Thoracic aorta (tissue), 2 donors: ENCODE data around the gene C1QTNF2. TPM values are rescaled to one million over a fixed set of nuclear protein-coding genes. Genes with fewer than 3 reads are reported as not detected.

Experiments used
- ATAC-seq: fragments of 150-250 bp; one replicate; pipeline ENCODE4 v1.8.0; 2017; ENCODE audit warnings: low read depth; ENCODE audit not compliant: insufficient number of reproducible peaks, low FRiP score
- DNase-seq: peaks from one replicate; pipeline ENCODE4 v3.0.0-alpha.2; 2020; ENCODE audit warnings: low spot score
- H3K27ac ChIP-seq, 2 donors: fragments of 200-600 bp; sonication (generic); 1 replicate in 1 of 2; 2 replicates in 1 of 2; pipeline ENCODE4 v1.5.1; 2016; ENCODE audit warnings: mild to moderate bottlenecking in 2 of 2, moderate library complexity in 2 of 2
- H3K27me3 ChIP-seq: fragments of 200-600 bp; sonication (generic); replicated peaks from 2 replicates; pipeline ENCODE4 v1.6.0; 2016; ENCODE audit warnings: mild to moderate bottlenecking; ENCODE audit not compliant: insufficient read depth
- H3K36me3 ChIP-seq: fragments of 200-600 bp; sonication (generic); one replicate; pipeline ENCODE4 v1.5.1; 2016
- H3K4me1 ChIP-seq, 2 donors: fragments of 200-600 bp; sonication (generic); 1 replicate in 1 of 2; 2 replicates in 1 of 2; pipeline versions ENCODE4 v1.5.1 to v1.6.0; 2016; ENCODE audit warnings: low read depth in 2 of 2, mild to moderate bottlenecking in 1 of 2; ENCODE audit not compliant: control insufficient read depth in 1 of 2
- H3K4me3 ChIP-seq: fragments of 200-600 bp; sonication (generic); 2 replicates; pipeline ENCODE4 v1.5.1; 2016; ENCODE audit warnings: mild to moderate bottlenecking
- H3K9me3 ChIP-seq: fragments of 200-600 bp; sonication (generic); 2 replicates; pipeline ENCODE4 v1.5.1; 2016
- total RNA-seq, 2 donors: library from RNA; depleted of rRNA; stranded (reverse); fragments of >200 nt; gene quantifications; one replicate each; pipeline versions ENCODE4 v1.1.0 to v1.2.3, GENCODE V29; 2016
- TF ChIP-seq, protein P1 (sequence below): fragments of 200-600 bp; sonication (generic); IDR thresholded peaks from one replicate; pipeline ENCODE4 v1.5.1; 2019; ENCODE audit warnings: antibody characterized with exemption

Gene C1QTNF2
- total RNA-seq, 2 donors from 2014 or later: 8.3 to 13.8 TPM

DNA sequence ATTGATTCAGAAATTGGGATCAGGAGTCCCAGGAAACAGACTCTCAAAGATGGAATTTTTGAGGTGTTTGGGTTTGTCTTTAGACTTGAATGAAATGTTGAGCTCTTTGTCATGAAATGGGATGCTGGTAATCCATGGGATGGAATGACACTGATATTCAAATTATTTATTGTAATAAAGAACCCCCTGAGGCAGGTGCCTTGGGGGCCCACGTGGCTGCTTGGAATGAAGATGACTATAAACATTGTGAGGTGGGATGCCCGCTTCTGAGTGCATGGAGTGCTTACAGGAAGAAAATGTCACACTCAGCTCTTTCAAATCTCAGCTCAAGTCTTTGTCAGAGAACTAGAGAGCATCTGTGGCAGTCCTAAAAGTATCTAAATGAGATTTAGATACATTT is 9.6 kb upstream of the C1QTNF2 start:
- ATAC-seq (no peak), DNase-seq (no peak)
- Histone ChIP-seq H3K4me3 (no peak overlapping the region), H3K9me3 (no peaks in the 10 kb centered on the region), H3K27ac (no peak overlapping the region), H3K36me3 (no peaks in the 10 kb centered on the region), H3K27me3 (no peaks in the 10 kb centered on the region), H3K4me1 (peaks cover 0 to 16% of the 10 kb centered on the region in 2 donors)
- TF ChIP-seq, protein P1, sequence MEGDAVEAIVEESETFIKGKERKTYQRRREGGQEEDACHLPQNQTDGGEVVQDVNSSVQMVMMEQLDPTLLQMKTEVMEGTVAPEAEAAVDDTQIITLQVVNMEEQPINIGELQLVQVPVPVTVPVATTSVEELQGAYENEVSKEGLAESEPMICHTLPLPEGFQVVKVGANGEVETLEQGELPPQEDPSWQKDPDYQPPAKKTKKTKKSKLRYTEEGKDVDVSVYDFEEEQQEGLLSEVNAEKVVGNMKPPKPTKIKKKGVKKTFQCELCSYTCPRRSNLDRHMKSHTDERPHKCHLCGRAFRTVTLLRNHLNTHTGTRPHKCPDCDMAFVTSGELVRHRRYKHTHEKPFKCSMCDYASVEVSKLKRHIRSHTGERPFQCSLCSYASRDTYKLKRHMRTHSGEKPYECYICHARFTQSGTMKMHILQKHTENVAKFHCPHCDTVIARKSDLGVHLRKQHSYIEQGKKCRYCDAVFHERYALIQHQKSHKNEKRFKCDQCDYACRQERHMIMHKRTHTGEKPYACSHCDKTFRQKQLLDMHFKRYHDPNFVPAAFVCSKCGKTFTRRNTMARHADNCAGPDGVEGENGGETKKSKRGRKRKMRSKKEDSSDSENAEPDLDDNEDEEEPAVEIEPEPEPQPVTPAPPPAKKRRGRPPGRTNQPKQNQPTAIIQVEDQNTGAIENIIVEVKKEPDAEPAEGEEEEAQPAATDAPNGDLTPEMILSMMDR: no peak

- H3K9me3 ChIP-seq: no peaks in the 10 kb centered on the region
- H3K4me1 ChIP-seq: peaks cover 0 to 16% of the 10 kb centered on the region in 2 donors
- H3K36me3 ChIP-seq: no peaks in the 10 kb centered on the region
- H3K4me3 ChIP-seq: no peak overlapping the region
- ATAC-seq: no peak
- DNase-seq: no peak
- TF ChIP-seq, protein P1: no peak
- H3K27ac ChIP-seq: no peak overlapping the region
- H3K27me3 ChIP-seq: no peaks in the 10 kb centered on the region
These were observed 9.1 kb upstream of the C1QTNF2 start for GRCh38 chr5:160379511-160379910.

- H3K4me3 ChIP-seq: no peak overlapping the region
- DNase-seq (no peak), ATAC-seq (no peak)
- TF ChIP-seq, protein P1: no peak
- no peaks in the 10 kb centered on the region for H3K9me3 ChIP-seq
- no peak overlapping the region for H3K27ac ChIP-seq
- H3K27me3 ChIP-seq: no peaks in the 10 kb centered on the region
- peaks cover 0 to 16% of the 10 kb centered on the region in 2 donors for H3K4me1 ChIP-seq
- no peaks in the 10 kb centered on the region for H3K36me3 ChIP-seq
These were observed 7.9 kb upstream of the C1QTNF2 start for GRCh38 chr5:160378330-160378729.

GRCh38 chr5:160377651-160378050 is 7.2 kb upstream of the C1QTNF2 start:
- Histone ChIP-seq H3K4me3 (no peak overlapping the region), H3K27ac (no peak overlapping the region), H3K4me1 (peaks cover 0 to 16% of the 10 kb centered on the region in 2 donors), H3K27me3 (no peaks in the 10 kb centered on the region), H3K36me3 (no peaks in the 10 kb centered on the region), H3K9me3 (no peaks in the 10 kb centered on the region)
- DNase-seq: no peak
- ATAC-seq: no peak
- TF ChIP-seq, protein P1: no peak

DNA sequence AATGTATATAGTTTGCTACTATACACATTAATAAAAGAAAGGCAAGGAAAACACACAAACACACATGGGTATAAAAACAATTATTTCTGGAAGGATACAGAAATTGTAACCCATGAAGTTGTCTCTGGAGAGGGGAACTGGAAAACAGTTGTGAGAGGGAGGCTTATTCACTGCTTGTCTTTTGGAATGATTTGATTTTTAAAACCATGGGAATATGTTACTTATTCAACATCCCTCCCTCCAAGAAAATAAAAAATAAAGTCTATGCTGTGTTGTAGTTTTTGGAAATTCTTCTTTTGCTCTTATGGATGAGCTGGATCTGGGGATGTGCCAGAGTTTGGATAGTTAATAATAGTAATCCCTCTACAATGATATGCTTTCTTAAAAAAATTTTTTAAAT is 6.0 kb upstream of the C1QTNF2 start:
- no peak overlapping the region for H3K27ac ChIP-seq
- H3K27me3 ChIP-seq: no peaks in the 10 kb centered on the region
- H3K4me3 ChIP-seq: no peak overlapping the region
- H3K36me3 ChIP-seq: no peaks in the 10 kb centered on the region
- peaks cover 0 to 16% of the 10 kb centered on the region in 2 donors for H3K4me1 ChIP-seq
- no peak for ATAC-seq
- TF ChIP-seq, protein P1: no peak
- DNase-seq: no peak
- H3K9me3 ChIP-seq: no peaks in the 10 kb centered on the region
